ENCODE data around the gene FAM240A.

- TF ChIP-seq CTCF (conservative IDR thresholded peaks at IDR 0.05): no peak
- no peak for TF ChIP-seq EZH2 (IDR thresholded peaks at IDR 0.05; ENCODE audit: low read depth)
Measured at GRCh38 chr3:46615050-46615775, 2.9 kb downstream of the FAM240A start.
